Lung (tissue), 12 donors: Measurements from ENCODE around the gene DIP2C. TPM values are rescaled to one million over a fixed set of nuclear protein-coding genes. Genes with fewer than 3 reads are reported as not detected.

Experiments
- ATAC-seq: fragments of 200-7000 bp; cut with Tn5 transposase; one replicate; pipeline ENCODE4 v1.9.1; 2020; ENCODE audit warnings: moderate number of reproducible peaks; ENCODE audit not compliant: insufficient read depth, low FRiP score
- DNase-seq, 3 donors: peaks; one replicate each; pipeline ENCODE4 v3.0.0-alpha.2; 2013 to 2017
- H3K27ac ChIP-seq, 2 donors: one replicate each; pipeline ENCODE4 v1.5.1; 2013; ENCODE audit warnings: mild to moderate bottlenecking in 2 of 2, moderate library complexity in 2 of 2, control low read depth in 1 of 2, inconsistent platforms in 1 of 2, low read depth in 1 of 2, low read length in 1 of 2
- H3K27me3 ChIP-seq, 3 donors: one replicate each; pipeline ENCODE4 v1.5.1; 2013; ENCODE audit warnings: low read length in 2 of 3; ENCODE audit not compliant: control insufficient read depth in 3 of 3, insufficient read depth in 3 of 3
- H3K36me3 ChIP-seq, 4 donors: one replicate each; pipeline ENCODE4 v1.5.1; 2013; ENCODE audit warnings: low read length in 4 of 4, mild to moderate bottlenecking in 1 of 4, moderate library complexity in 1 of 4; ENCODE audit not compliant: control insufficient read depth in 4 of 4, insufficient read depth in 4 of 4
- H3K4me1 ChIP-seq, 5 donors: one replicate each; pipeline ENCODE4 v1.5.1; 2013; ENCODE audit warnings: low read length in 5 of 5, mild to moderate bottlenecking in 2 of 5, moderate library complexity in 1 of 5; ENCODE audit not compliant: control insufficient read depth in 5 of 5, insufficient read depth in 5 of 5
- H3K4me3 ChIP-seq: one replicate; pipeline ENCODE4 v1.5.1; 2013; ENCODE audit warnings: mild to moderate bottlenecking, control low read depth, moderate library complexity
- H3K9ac ChIP-seq, 2 donors: one replicate each; pipeline ENCODE4 v1.5.1; 2013; ENCODE audit warnings: low read length in 2 of 2, control low read depth in 1 of 2; ENCODE audit not compliant: insufficient read depth in 1 of 2
- H3K9me3 ChIP-seq, 4 donors: one replicate each; pipeline ENCODE4 v1.5.1; 2013; ENCODE audit warnings: low read length in 3 of 4, mild to moderate bottlenecking in 1 of 4, moderate library complexity in 1 of 4; ENCODE audit not compliant: control insufficient read depth in 4 of 4, insufficient read depth in 3 of 4
- WGBS, 2 donors: extraction: QIAGEN DNeasy Blood & Tissue Kit; methylation state at CpG; one replicate each; pipeline ENCODE4 v1.1.7; 2013; 5-methylcytosine and 5-hydroxymethylcytosine counted together
- polyA plus RNA-seq, 2 donors: library from polyadenylated mRNA; stranded (reverse); fragments of 200-250 nt; gene quantifications; one replicate each; pipeline ENCODE4 v1.2.1, GENCODE V29; 2013
- total RNA-seq, 2 donors: library from RNA; depleted of rRNA in 1 of 2; stranded (reverse); fragments of >200 nt in 1 of 2; gene quantifications; one replicate each; pipeline ENCODE4 v1.2.1, GENCODE V29; 2014 to 2021
- TF ChIP-seq, protein P1 (sequence below): IDR thresholded peaks from 2 replicates; pipeline ENCODE4 v1.5.1; 2012; ENCODE audit warnings: mild to moderate bottlenecking; ENCODE audit errors: control extremely low read depth, extremely low read depth
- donor health status: control.
- donor health status: control.
- donor health status: Bipolar disorder and iron deficiency.
- donor health status: healthy.
- donor health status: DM: yes; HTN: yes; CAD: no.

Gene DIP2C
- total and polyA plus RNA-seq, 4 donors = 3.6 to 20.0 (median 9.5) TPM

DNA sequence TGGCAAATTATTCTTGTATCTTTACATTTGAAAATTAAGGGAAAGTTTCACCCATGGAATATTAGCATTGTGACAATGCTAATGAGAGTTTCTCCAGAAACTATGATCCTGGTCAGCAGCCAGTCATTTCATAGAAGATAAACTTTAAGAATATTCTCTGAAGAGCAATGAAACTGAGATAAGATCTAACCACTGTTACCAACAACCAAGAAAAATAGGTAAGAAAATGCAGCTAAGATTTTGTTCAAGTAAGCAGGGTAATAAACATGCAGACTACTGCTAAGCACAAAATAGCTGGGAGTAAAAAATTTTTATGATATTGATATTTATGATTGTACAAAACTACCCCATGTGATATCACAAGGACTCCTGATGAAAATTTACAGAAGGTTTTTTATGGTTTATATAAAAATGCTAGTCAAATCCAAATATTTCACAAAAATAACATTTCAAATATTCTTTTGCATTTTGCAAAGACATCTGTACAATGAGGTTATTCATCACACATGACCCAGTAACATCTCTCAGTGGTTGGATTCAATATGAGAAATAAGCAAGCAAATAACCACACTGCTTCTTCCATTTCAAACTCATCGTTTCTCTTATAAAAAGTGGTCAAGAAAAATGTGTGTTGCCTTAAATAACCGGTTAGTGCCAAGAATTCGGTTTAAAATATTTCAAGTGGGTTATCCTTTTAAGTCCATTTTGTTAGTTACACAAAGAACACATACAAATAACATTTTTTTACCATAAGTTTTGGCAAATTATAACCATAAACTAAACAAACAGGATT, 251.6 kb downstream of the DIP2C start:
- WGBS, 2 donors = 73 to 89% methylated on average over 3 of the region's 3 CpGs
- Histone ChIP-seq H3K4me1 (peaks cover 0 to 2% (median 0%) of the 10 kb centered on the region in 5 donors), H3K9me3 (peaks cover 0 to 3% (median 0%) of the 10 kb centered on the region in 4 donors), H3K27ac (no peak overlapping the region), H3K4me3 (no peak overlapping the region), H3K36me3 (peaks cover 0 to 6% (median 3%) of the 10 kb centered on the region in 4 donors), H3K9ac (no peak overlapping the region), H3K27me3 (no peaks in the 10 kb centered on the region)
- DNase-seq (no peak), ATAC-seq (no peak)
- TF ChIP-seq, protein P1, sequence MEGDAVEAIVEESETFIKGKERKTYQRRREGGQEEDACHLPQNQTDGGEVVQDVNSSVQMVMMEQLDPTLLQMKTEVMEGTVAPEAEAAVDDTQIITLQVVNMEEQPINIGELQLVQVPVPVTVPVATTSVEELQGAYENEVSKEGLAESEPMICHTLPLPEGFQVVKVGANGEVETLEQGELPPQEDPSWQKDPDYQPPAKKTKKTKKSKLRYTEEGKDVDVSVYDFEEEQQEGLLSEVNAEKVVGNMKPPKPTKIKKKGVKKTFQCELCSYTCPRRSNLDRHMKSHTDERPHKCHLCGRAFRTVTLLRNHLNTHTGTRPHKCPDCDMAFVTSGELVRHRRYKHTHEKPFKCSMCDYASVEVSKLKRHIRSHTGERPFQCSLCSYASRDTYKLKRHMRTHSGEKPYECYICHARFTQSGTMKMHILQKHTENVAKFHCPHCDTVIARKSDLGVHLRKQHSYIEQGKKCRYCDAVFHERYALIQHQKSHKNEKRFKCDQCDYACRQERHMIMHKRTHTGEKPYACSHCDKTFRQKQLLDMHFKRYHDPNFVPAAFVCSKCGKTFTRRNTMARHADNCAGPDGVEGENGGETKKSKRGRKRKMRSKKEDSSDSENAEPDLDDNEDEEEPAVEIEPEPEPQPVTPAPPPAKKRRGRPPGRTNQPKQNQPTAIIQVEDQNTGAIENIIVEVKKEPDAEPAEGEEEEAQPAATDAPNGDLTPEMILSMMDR = no peak

DNA sequence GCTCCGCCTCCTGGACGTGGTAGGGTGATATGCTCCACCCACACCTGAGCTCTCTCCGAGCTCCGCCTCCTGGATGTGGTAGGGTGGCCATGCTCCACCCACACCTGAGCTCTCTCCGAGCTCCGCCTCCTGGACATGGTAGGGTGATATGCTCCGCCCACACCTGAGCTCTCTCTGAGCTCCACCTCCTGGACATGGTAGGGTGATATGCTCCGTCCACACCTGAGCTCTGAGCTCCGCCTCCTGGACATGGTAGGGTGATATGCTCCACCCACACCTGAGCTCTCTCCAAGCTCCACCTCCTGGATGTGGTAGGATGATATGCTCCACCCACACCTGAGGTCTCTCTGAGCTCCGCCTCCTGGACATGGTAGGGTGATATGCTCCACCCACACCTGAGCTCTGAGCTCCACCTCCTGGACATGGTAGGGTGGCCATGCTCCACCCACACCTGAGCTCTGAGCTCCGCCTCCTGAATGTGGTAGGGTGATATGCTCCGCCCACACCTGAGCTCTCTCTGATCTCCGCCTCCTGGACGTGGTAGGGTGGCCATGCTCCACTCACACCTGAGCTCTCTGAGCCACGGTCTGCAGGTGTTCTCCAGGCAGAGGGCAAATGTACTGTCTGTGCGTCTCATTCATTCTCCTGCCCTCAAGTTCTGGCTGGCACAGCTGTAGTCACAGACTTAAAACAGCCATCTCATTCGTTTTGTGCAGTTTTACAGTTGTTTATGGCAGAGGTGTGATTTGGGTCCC, 252.4 kb downstream of the DIP2C start:
- Histone ChIP-seq H3K4me3 (no peak overlapping the region), H3K27me3 (no peaks in the 10 kb centered on the region), H3K36me3 (peaks cover 0 to 6% (median 3%) of the 10 kb centered on the region in 4 donors), H3K27ac (no peak overlapping the region), H3K4me1 (peaks cover 0 to 2% (median 0%) of the 10 kb centered on the region in 5 donors), H3K9ac (no peak overlapping the region), H3K9me3 (peaks cover 0 to 3% (median 0%) of the 10 kb centered on the region in 4 donors)
- WGBS, 2 donors = 93 to 94% methylated on average over 17 of the region's 17 CpGs
- TF ChIP-seq, protein P1 = no peak
- ATAC-seq = no peak
- no peak for DNase-seq

DNA sequence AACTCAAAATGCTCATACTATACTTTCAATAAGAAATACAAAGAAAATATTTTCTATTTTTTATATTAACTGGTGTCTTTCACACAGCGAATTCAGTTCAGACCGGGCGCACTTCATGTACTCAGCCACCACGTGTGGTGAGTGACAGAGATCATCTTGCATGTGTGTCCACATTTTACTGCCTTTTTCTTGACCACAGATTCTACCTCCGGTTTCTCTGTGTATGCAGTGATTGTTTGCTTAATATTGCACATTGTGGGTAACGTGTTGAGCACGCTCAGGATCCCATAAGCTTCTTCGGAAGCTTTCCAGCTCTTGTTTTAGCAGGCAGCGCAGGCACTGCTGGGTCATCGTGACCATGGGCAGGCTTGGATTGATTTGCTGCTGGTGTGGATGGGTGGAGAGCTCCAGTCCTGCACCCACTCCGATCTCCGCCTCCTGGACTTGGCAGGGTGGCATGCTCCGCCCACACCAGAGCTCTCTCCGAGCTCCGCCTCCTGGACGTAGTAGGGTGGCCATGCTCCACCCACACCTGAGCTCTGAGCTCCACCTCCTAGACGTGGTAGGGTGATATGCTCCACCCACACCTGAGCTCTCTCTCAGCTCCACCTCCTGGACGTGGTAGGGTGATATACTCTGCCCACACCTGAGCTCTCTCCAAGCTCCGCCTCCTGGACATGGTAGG, 253.3 kb downstream of the DIP2C start:
- H3K27ac ChIP-seq = no peak overlapping the region
- H3K9ac ChIP-seq = no peak overlapping the region
- H3K4me1 ChIP-seq = peaks cover 0 to 2% (median 0%) of the 10 kb centered on the region in 5 donors
- WGBS, 2 donors = 96% methylated on average over 19 of the region's 19 CpGs
- H3K4me3 ChIP-seq = no peak overlapping the region
- no peaks in the 10 kb centered on the region for H3K27me3 ChIP-seq
- H3K36me3 ChIP-seq = peaks cover 0 to 6% (median 3%) of the 10 kb centered on the region in 4 donors
- H3K9me3 ChIP-seq = peaks cover 0 to 3% (median 0%) of the 10 kb centered on the region in 4 donors
- ATAC-seq = no peak
- TF ChIP-seq, protein P1 = no peak
- no peak for DNase-seq
